Activated T-helper 17 cell treated with anti-CD3 and anti-CD28 coated beads, Interleukin-2, amount 50 U/mL, for 72 hours (primary cell): ENCODE data around the gene AVEN. TPM values are rescaled to one million over a fixed set of nuclear protein-coding genes. Genes with fewer than 3 reads are reported as not detected.

ENCODE experiments used
- ATAC-seq: fragments of 150-1000 bp; cut with Tn5 transposase; replicated peaks from 2 replicates; pipeline ENCODE4 v1.10.0; 2021; ENCODE audit warnings: mild to moderate bottlenecking, moderate library complexity
- H3K27ac Mint-ChIP-seq: one replicate; pipeline ENCODE4 v1.8.0; 2022; ENCODE audit warnings: mixed read lengths
- H3K27me3 Mint-ChIP-seq: one replicate; pipeline ENCODE4 v1.8.0; 2022; ENCODE audit warnings: mixed read lengths
- H3K36me3 Mint-ChIP-seq: one replicate; pipeline ENCODE4 v1.8.0; 2022; ENCODE audit warnings: low read depth, mild to moderate bottlenecking, mixed read lengths
- H3K4me1 Mint-ChIP-seq: one replicate; pipeline ENCODE4 v1.8.0; 2022; ENCODE audit warnings: mixed read lengths
- H3K4me3 Mint-ChIP-seq: one replicate; pipeline ENCODE4 v1.8.0; 2022; ENCODE audit warnings: mild to moderate bottlenecking, mixed read lengths
- H3K9me3 Mint-ChIP-seq: one replicate; pipeline ENCODE4 v1.8.0; 2022; ENCODE audit warnings: mixed read lengths
- total RNA-seq, 2 donors: library from RNA; stranded (reverse); gene quantifications; one replicate each; pipeline ENCODE4 v1.2.3, GENCODE V29; 2022

AVEN gene
- total RNA-seq, 2 donors from 2014 or later, result 10.7 to 17.5 TPM

GRCh38 chr15:33888176-33888575 lies 150.8 kb downstream of the AVEN start:
- Mint-ChIP-seq H3K4me3 (no peak overlapping the region), H3K9me3 (peaks cover 6% of the 10 kb centered on the region), H3K27me3 (no peaks in the 10 kb centered on the region), H3K27ac (no peak overlapping the region), H3K36me3 (no peaks in the 10 kb centered on the region), H3K4me1 (no peaks in the 10 kb centered on the region)
- no peak for ATAC-seq

DNA sequence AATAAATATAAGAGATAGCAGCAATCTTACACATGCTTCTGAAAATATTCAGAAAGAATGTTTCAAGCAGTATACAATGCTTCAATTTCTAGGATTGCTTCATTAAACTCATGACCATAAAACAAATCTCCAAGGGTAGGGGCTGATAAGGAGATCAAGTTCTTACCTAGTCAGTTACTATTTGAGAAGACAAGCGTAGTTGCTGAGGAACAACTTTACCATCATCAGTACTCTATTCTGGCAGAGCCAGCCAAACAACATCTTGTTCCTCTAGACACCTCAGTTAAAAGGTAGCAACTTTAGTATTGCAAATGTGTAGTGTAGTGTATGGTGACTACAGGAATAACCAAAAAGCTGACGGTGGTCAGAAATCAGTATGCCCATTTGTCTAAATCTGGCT lies 156.1 kb downstream of the AVEN start:
- no peak for ATAC-seq
- Mint-ChIP-seq H3K27me3 (no peaks in the 10 kb centered on the region), H3K27ac (no peak overlapping the region), H3K36me3 (no peaks in the 10 kb centered on the region), H3K4me1 (no peaks in the 10 kb centered on the region), H3K4me3 (no peak overlapping the region), H3K9me3 (peaks cover 6% of the 10 kb centered on the region)

GRCh38 chr15:33874156-33874555 lies 164.8 kb downstream of the AVEN start:
- no peak overlapping the region for H3K4me3 Mint-ChIP-seq

DNA sequence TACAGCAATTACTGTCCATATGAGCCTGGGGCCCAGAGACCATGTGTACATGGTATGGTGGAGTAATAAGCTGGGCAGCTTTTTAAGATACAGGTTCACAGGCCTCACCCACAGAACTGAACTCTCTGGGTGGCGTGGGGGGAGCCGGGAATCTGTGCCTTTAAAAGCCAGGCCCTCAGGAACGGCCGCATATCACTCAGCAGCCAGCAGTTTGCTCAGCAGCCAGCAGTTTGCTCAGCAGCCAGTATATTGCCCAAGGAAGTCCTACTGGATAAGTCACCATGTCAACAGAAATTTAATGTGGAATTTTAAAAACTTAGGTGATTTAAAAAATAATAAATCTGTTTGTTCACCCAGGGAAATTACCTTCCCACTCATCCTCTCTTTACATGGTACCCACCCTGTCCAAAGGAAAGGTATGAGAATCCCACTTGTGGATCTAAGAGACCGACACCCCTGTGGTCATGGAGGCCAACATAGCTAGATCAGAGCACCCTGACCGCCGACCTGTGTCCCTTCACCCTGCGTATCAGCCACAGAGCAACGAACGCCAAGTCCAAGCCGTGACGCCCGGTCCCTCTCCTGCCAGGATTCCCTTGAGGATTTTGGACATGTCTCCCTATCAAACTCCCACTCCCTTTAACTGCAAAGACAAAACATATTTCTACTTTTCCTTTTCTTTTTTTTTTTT lies 166.4 kb downstream of the AVEN start:
- H3K4me3 Mint-ChIP-seq, result no peak overlapping the region

More at GRCh38 chr15:33874156-33874555, 164.8 kb downstream of the AVEN start:
- H3K9me3 Mint-ChIP-seq, result no peaks in the 10 kb centered on the region
- no peaks in the 10 kb centered on the region for H3K27me3 Mint-ChIP-seq
- H3K36me3 Mint-ChIP-seq, result no peaks in the 10 kb centered on the region
- H3K27ac Mint-ChIP-seq, result no peak overlapping the region
- H3K4me1 Mint-ChIP-seq, result peaks cover 4% of the 10 kb centered on the region
- ATAC-seq, result no peak

GRCh38 chr15:33871980-33872379 lies 167.0 kb downstream of the AVEN start:
- H3K4me1 Mint-ChIP-seq, result peaks cover 4% of the 10 kb centered on the region
- H3K4me3 Mint-ChIP-seq, result no peak overlapping the region
- H3K27me3 Mint-ChIP-seq, result no peaks in the 10 kb centered on the region
- peaks cover 9% of the 10 kb centered on the region for H3K36me3 Mint-ChIP-seq
- H3K9me3 Mint-ChIP-seq, result no peaks in the 10 kb centered on the region
- no peak for ATAC-seq
- H3K27ac Mint-ChIP-seq, result no peak overlapping the region

More for the DNA sequence above, 166.4 kb downstream of the AVEN start:
- Mint-ChIP-seq H3K27ac (no peak overlapping the region), H3K4me1 (peaks cover 4% of the 10 kb centered on the region), H3K27me3 (no peaks in the 10 kb centered on the region), H3K9me3 (no peaks in the 10 kb centered on the region), H3K36me3 (peaks cover 3% of the 10 kb centered on the region)
- no peak for ATAC-seq

GRCh38 chr15:33866101-33866737 lies 172.8 kb downstream of the AVEN start:
- ATAC-seq, result no peak
- Mint-ChIP-seq H3K9me3 (no peaks in the 10 kb centered on the region), H3K27ac (no peak overlapping the region), H3K36me3 (peaks cover 40% of the 10 kb centered on the region), H3K27me3 (no peaks in the 10 kb centered on the region), H3K4me1 (peaks cover 4% of the 10 kb centered on the region), H3K4me3 (no peak overlapping the region)

- Mint-ChIP-seq H3K36me3 (peaks cover 40% of the 10 kb centered on the region), H3K27ac (no peak overlapping the region), H3K4me1 (peaks cover 4% of the 10 kb centered on the region), H3K4me3 (no peak overlapping the region), H3K27me3 (no peaks in the 10 kb centered on the region), H3K9me3 (no peaks in the 10 kb centered on the region)
- no peak for ATAC-seq
These were observed 173.6 kb downstream of the AVEN start for GRCh38 chr15:33865416-33865815.

DNA sequence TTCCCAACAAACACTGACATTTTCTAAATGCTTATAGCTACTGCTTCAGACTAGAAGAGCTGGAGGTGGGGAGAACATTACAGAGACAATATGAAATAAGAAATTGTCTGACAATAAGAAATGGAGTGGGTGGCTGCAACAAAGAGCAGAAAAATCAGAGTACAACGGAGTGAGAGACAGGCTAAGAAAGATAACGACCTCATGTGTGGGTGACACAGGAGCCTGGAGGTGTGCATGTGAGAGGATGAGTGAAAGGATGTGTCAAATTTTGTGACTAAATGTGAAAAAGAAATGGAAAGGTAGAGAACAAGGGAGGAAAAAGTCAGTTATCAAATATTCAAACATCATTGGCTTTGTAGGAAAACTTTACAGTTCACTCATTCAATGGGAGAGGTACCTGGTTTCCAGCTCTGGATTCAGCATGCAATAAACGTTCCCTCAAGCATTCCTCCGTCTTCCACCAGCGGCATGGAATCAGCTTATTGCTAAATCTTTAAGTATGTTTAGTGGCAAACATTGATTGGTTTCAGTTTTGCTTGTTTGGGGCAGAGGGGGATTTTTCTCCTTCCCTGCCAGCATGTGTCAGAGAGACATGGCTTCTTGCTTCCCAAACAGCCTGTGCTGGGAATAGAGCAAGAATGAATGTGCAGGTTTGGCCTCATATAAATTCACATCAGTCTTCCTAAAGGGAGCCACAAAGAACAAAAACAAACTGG lies 174.5 kb downstream of the AVEN start:
- no peak for ATAC-seq
- no peak overlapping the region for H3K27ac Mint-ChIP-seq
- peaks cover 45% of the 10 kb centered on the region for H3K36me3 Mint-ChIP-seq

GRCh38 chr15:33860754-33861153 lies 178.2 kb downstream of the AVEN start:
- Mint-ChIP-seq H3K27ac (no peak overlapping the region), H3K4me3 (no peak overlapping the region), H3K27me3 (no peaks in the 10 kb centered on the region), H3K36me3 (peaks cover 26% of the 10 kb centered on the region), H3K9me3 (no peaks in the 10 kb centered on the region), H3K4me1 (no peaks in the 10 kb centered on the region)
- no peak for ATAC-seq

More for the DNA sequence above, 174.5 kb downstream of the AVEN start:
- Mint-ChIP-seq H3K4me3 (no peak overlapping the region), H3K27me3 (no peaks in the 10 kb centered on the region), H3K4me1 (no peaks in the 10 kb centered on the region), H3K9me3 (no peaks in the 10 kb centered on the region)

GRCh38 chr15:33859992-33860545 lies 178.9 kb downstream of the AVEN start:
- Mint-ChIP-seq H3K36me3 (peaks cover 19% of the 10 kb centered on the region), H3K4me3 (no peak overlapping the region)
- no peak for ATAC-seq

DNA sequence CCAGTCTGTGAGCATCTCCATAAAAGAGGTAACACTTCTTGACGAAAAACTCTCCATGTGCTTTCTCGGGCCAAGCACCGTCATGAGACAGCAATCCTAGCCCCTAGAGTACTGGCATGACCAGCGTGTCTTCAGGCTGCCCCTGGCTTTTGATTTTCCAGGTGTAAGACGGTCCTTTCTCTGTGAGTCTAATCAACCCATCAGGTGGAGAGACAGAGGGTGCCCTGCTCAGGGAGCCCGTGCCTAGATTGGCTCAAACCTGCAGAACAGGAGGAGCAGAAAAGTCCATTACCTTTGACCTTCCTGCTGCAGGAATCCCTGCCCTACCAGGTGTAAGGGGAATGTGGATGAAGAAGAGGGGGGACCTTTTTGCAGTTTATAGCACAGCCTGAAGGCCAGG lies 180.2 kb downstream of the AVEN start:
- H3K4me3 Mint-ChIP-seq, result no peak overlapping the region
- no peak for ATAC-seq
- peaks cover 7% of the 10 kb centered on the region for H3K36me3 Mint-ChIP-seq
- no peaks in the 10 kb centered on the region for H3K9me3 Mint-ChIP-seq
- no peaks in the 10 kb centered on the region for H3K4me1 Mint-ChIP-seq
- no peaks in the 10 kb centered on the region for H3K27me3 Mint-ChIP-seq
- H3K27ac Mint-ChIP-seq, result no peak overlapping the region

More at GRCh38 chr15:33859992-33860545, 178.9 kb downstream of the AVEN start:
- Mint-ChIP-seq H3K9me3 (no peaks in the 10 kb centered on the region), H3K27ac (no peak overlapping the region), H3K27me3 (no peaks in the 10 kb centered on the region), H3K4me1 (no peaks in the 10 kb centered on the region)

DNA sequence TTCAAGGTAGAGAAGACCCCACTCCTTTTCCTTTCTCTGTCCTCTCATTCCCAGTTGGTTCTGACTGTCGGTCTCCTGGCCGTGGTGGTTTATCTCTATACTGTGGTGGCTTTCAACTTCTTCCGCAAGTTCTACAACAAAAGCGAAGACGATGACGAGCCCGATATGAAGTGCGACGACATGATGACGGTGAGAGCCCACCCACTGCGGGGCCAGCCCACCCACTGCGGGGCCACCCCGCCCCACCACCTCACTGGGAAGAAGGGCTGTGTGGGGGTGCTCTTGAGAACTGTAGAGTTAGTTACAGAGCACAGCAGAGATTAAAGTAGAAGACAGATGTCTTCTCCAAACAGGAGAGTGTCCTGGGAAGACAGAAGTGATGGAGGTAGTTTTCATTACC lies 181.3 kb downstream of the AVEN start:
- no peak overlapping the region for H3K4me3 Mint-ChIP-seq
- peaks cover 7% of the 10 kb centered on the region for H3K36me3 Mint-ChIP-seq
- H3K4me1 Mint-ChIP-seq, result no peaks in the 10 kb centered on the region

DNA sequence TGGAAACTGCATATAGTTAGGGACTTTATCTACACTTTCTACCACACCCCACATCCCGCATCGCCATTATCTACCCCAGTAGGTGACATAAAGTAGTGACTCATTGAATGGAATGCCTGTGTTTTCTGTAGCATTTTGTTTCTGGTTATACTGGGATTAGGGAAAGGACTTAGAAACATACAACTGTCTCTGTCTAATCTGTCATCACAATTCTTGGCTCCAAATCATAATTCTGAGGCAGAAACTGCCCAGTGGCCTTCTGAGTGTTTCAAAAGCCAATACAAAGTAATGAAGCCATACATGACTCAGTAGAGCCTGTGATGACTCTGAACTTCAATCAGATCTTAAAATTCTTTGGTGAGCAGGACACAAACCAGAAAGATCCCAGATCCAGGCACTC lies 186.4 kb downstream of the AVEN start:
- H3K9me3 Mint-ChIP-seq, result no peaks in the 10 kb centered on the region
- no peak for ATAC-seq
- no peaks in the 10 kb centered on the region for H3K27me3 Mint-ChIP-seq
- no peak overlapping the region for H3K27ac Mint-ChIP-seq
- no peaks in the 10 kb centered on the region for H3K36me3 Mint-ChIP-seq
- H3K4me3 Mint-ChIP-seq, result no peak overlapping the region
- H3K4me1 Mint-ChIP-seq, result no peaks in the 10 kb centered on the region

More for the DNA sequence above, 181.3 kb downstream of the AVEN start:
- Mint-ChIP-seq H3K9me3 (no peaks in the 10 kb centered on the region), H3K27me3 (no peaks in the 10 kb centered on the region), H3K27ac (no peak overlapping the region)
- no peak for ATAC-seq

DNA sequence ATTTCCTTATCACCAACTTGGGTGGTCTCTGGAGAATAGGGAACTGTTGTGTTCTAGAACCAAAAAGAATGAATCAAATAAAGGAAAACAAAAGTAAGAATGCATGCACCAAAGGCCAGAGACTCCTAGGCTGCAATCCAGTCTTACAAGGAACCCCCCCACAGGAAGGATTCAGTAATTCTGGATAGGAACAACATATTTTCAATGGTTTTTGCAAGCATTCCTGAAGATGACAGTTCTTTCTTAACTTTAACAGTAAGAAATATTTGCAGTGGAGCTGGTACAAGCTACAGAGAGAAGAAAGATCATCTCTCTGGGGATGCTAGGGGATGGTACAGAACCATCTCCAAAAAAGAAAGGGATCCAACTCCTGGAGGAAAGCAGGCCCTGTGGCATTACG lies 186.9 kb downstream of the AVEN start:
- Mint-ChIP-seq H3K4me1 (no peaks in the 10 kb centered on the region), H3K9me3 (no peaks in the 10 kb centered on the region)
- ATAC-seq, result no peak

More for the DNA sequence above, 186.9 kb downstream of the AVEN start:
- Mint-ChIP-seq H3K27me3 (no peaks in the 10 kb centered on the region), H3K27ac (no peak overlapping the region), H3K4me3 (no peak overlapping the region), H3K36me3 (no peaks in the 10 kb centered on the region)
